HuH-7 (cell line): ENCODE results near the gene CASP9.
"Not testable (repeated sequence)": the region's sequence is repeated elsewhere in the genome, so short reads cannot be mapped to it uniquely, and the experiment has no call there.

Experiments used
- DNase-seq: peaks from one replicate; pipeline ENCODE4 v3.0.0; 2011; ENCODE audit warnings: low spot score

CASP9 gene

GRCh38 chr1:15500184-15501178, 23.5 kb downstream of the CASP9 start:
- no peak for DNase-seq

- no peak for DNase-seq
Observed at GRCh38 chr1:15493869-15494390, 30.1 kb downstream of the CASP9 start.

GRCh38 chr1:15492596-15492995, 31.4 kb downstream of the CASP9 start:
- DNase-seq: no peak

GRCh38 chr1:15491010-15491409, 33.0 kb downstream of the CASP9 start:
- not testable (repeated sequence) for DNase-seq

GRCh38 chr1:15489052-15489736, 34.8 kb downstream of the CASP9 start:
- no peak for DNase-seq

- DNase-seq: no peak
Observed at GRCh38 chr1:15488371-15488770, 35.6 kb downstream of the CASP9 start.

- not testable (repeated sequence) for DNase-seq
Observed at GRCh38 chr1:15486844-15487610, 37.0 kb downstream of the CASP9 start.

GRCh38 chr1:15485636-15486035, 38.4 kb downstream of the CASP9 start:
- no peak for DNase-seq

- DNase-seq: not testable (repeated sequence)
Observed at GRCh38 chr1:15484443-15484842, 39.6 kb downstream of the CASP9 start.

- no peak for DNase-seq
Observed at GRCh38 chr1:15483971-15484370, 40.0 kb downstream of the CASP9 start.

- DNase-seq: not testable (repeated sequence)
Observed at GRCh38 chr1:15482983-15483543, 41.0 kb downstream of the CASP9 start.

GRCh38 chr1:15482455-15482854, 41.6 kb downstream of the CASP9 start:
- DNase-seq: not testable (repeated sequence)

- no peak for DNase-seq
Observed at GRCh38 chr1:15479654-15480347, 44.2 kb downstream of the CASP9 start.

- DNase-seq: no peak
Observed at GRCh38 chr1:15477646-15478212, 46.3 kb downstream of the CASP9 start.

- no peak for DNase-seq
Observed at GRCh38 chr1:15476927-15477326, 47.1 kb downstream of the CASP9 start.

- no peak for DNase-seq
Observed at GRCh38 chr1:15475752-15476314, 48.2 kb downstream of the CASP9 start, which contains the start of gene CELA2B. TSS of gene CELA2B (plus strand) at chr1:15476104. CDS start at chr1:15476126, 22 bp downstream.

- no peak for DNase-seq
Observed at GRCh38 chr1:15472587-15472986, 51.4 kb downstream of the CASP9 start.

GRCh38 chr1:15471723-15472122, 52.3 kb downstream of the CASP9 start:
- DNase-seq: not testable (repeated sequence)

GRCh38 chr1:15471067-15471466, 52.9 kb downstream of the CASP9 start:
- DNase-seq: not testable (repeated sequence)

- not testable (repeated sequence) for DNase-seq
Observed at GRCh38 chr1:15469821-15470448, 54.1 kb downstream of the CASP9 start.
